GM18507 (cell line): ENCODE results near the gene SSBP2.
"Not testable (repeated sequence)": the region's sequence is repeated elsewhere in the genome, so short reads cannot be mapped to it uniquely, and the experiment has no call there.

ENCODE experiments used
- DNase-seq: peaks from one replicate; pipeline ENCODE4 v3.0.0; 2011; ENCODE audit warnings: low read depth; ENCODE audit not compliant: insufficient read length; ENCODE audit errors: extremely low spot score
- FAIRE-seq: peaks from 2 replicates; lab custom pipeline; 2011; peaks lifted over from hg19 to GRCh38; lab: Jason Lieb, UNC

The SSBP2 gene

GRCh38 chr5:81506900-81507588, 243.9 kb downstream of the SSBP2 start:
- peak; percentile 92 for FAIRE-seq
- peak; percentile 47 for DNase-seq

- no peak for DNase-seq
- FAIRE-seq: no peak
These were observed 244.5 kb downstream of the SSBP2 start for GRCh38 chr5:81506378-81506777.

GRCh38 chr5:81505672-81506071, 245.2 kb downstream of the SSBP2 start:
- no peak for FAIRE-seq
- no peak for DNase-seq

- not testable (repeated sequence) for FAIRE-seq, DNase-seq
These were observed 247.3 kb downstream of the SSBP2 start for GRCh38 chr5:81503602-81504001.

- no peak for DNase-seq
- peak; percentile 12 for FAIRE-seq
These were observed 255.6 kb downstream of the SSBP2 start for GRCh38 chr5:81495286-81495685.

- no peak for FAIRE-seq
- DNase-seq: no peak
These were observed 262.0 kb downstream of the SSBP2 start for GRCh38 chr5:81488862-81489261.

- DNase-seq (no peak), FAIRE-seq (no peak)
These were observed 264.2 kb downstream of the SSBP2 start for GRCh38 chr5:81486711-81487110.

GRCh38 chr5:81482595-81482994, 268.3 kb downstream of the SSBP2 start:
- FAIRE-seq (no peak), DNase-seq (no peak)

GRCh38 chr5:81473395-81473794, 277.5 kb downstream of the SSBP2 start:
- not testable (repeated sequence) for FAIRE-seq

GRCh38 chr5:81469676-81470075, 281.2 kb downstream of the SSBP2 start:
- DNase-seq (no peak), FAIRE-seq (no peak)

More at GRCh38 chr5:81473395-81473794, 277.5 kb downstream of the SSBP2 start:
- not testable (repeated sequence) for DNase-seq

- DNase-seq: no peak
These were observed 300.0 kb downstream of the SSBP2 start for GRCh38 chr5:81450940-81451339.

GRCh38 chr5:81435023-81435422, 315.9 kb downstream of the SSBP2 start:
- FAIRE-seq (no peak), DNase-seq (no peak)

More at GRCh38 chr5:81450940-81451339, 300.0 kb downstream of the SSBP2 start:
- FAIRE-seq: no peak

GRCh38 chr5:81429985-81430384, 320.9 kb downstream of the SSBP2 start:
- FAIRE-seq (no peak), DNase-seq (no peak)

GRCh38 chr5:81429363-81429762, 321.5 kb downstream of the SSBP2 start:
- FAIRE-seq: no peak
- DNase-seq: no peak

- DNase-seq (no peak), FAIRE-seq (no peak)
These were observed 322.0 kb downstream of the SSBP2 start for GRCh38 chr5:81428861-81429260.

- FAIRE-seq (no peak), DNase-seq (no peak)
These were observed 322.5 kb downstream of the SSBP2 start for GRCh38 chr5:81428446-81428845.

GRCh38 chr5:81427566-81427965, 323.3 kb downstream of the SSBP2 start:
- DNase-seq (no peak), FAIRE-seq (no peak)

GRCh38 chr5:81426359-81427030, 324.4 kb downstream of the SSBP2 start:
- FAIRE-seq: no peak
- DNase-seq: no peak

- no peak for DNase-seq
- peak; percentile 78 for FAIRE-seq
These were observed 325.3 kb downstream of the SSBP2 start for GRCh38 chr5:81425569-81425968.

GRCh38 chr5:81424728-81425127, 326.2 kb downstream of the SSBP2 start:
- DNase-seq (no peak), FAIRE-seq (no peak)

GRCh38 chr5:81422671-81423070, 328.2 kb downstream of the SSBP2 start:
- FAIRE-seq (no peak), DNase-seq (no peak)
